ENCODE measurements around the gene ZMYND8. TPM values are rescaled to one million over a fixed set of nuclear protein-coding genes. Genes with fewer than 3 reads are reported as not detected.

ZMYND8 gene
- total RNA-seq, 1 donor from 2014 or later, result 42.6 TPM

- intact Hi-C loops (cut with micrococcal nuclease), result no loop called here
- no peak for DNase-seq (ENCODE audit: low spot score)
- H3K4me1 Mint-ChIP-seq (ENCODE audit: low read depth), result peaks cover 12% of the 10 kb centered on the region
- no peak overlapping the region for H3K27ac Mint-ChIP-seq
- H3K9me3 Mint-ChIP-seq, result no peaks in the 10 kb centered on the region
- no peaks in the 10 kb centered on the region for H3K27me3 Mint-ChIP-seq (ENCODE audit: insufficient read depth)
- no peak overlapping the region for H3K4me3 Mint-ChIP-seq
- H3K36me3 Mint-ChIP-seq (ENCODE audit: low read depth), result peaks cover 2% of the 10 kb centered on the region
Measured at GRCh38 chr20:47365023-47365764, 8.7 kb upstream of the ZMYND8 start.

GRCh38 chr20:47362361-47363219, 6.1 kb upstream of the ZMYND8 start:
- no peak overlapping the region for H3K4me3 Mint-ChIP-seq
- peak overlapping the region; percentile 21 for H3K27ac Mint-ChIP-seq
- H3K27me3 Mint-ChIP-seq (ENCODE audit: insufficient read depth), result no peaks in the 10 kb centered on the region
- H3K9me3 Mint-ChIP-seq, result no peaks in the 10 kb centered on the region
- intact Hi-C loops (cut with micrococcal nuclease), result no loop called here
- DNase-seq (ENCODE audit: low spot score), result no peak
- peaks cover 2% of the 10 kb centered on the region for H3K36me3 Mint-ChIP-seq (ENCODE audit: low read depth)
- H3K4me1 Mint-ChIP-seq (ENCODE audit: low read depth), result peaks cover 12% of the 10 kb centered on the region

GRCh38 chr20:47361057-47361915, 4.8 kb upstream of the ZMYND8 start:
- Mint-ChIP-seq H3K36me3 (ENCODE audit: low read depth) (peaks cover 2% of the 10 kb centered on the region), H3K27ac (no peak overlapping the region), H3K4me3 (no peak overlapping the region), H3K4me1 (ENCODE audit: low read depth) (peaks cover 12% of the 10 kb centered on the region), H3K27me3 (ENCODE audit: insufficient read depth) (no peaks in the 10 kb centered on the region), H3K9me3 (no peaks in the 10 kb centered on the region)
- DNase-seq (ENCODE audit: low spot score), result no peak
- intact Hi-C loops (cut with micrococcal nuclease), result no loop called here

- intact Hi-C loops (cut with micrococcal nuclease), result no loop called here
- H3K9me3 Mint-ChIP-seq, result no peaks in the 10 kb centered on the region
- peaks cover 12% of the 10 kb centered on the region for H3K4me1 Mint-ChIP-seq (ENCODE audit: low read depth)
- no peak overlapping the region for H3K4me3 Mint-ChIP-seq
- no peaks in the 10 kb centered on the region for H3K27me3 Mint-ChIP-seq (ENCODE audit: insufficient read depth)
- peaks cover 2% of the 10 kb centered on the region for H3K36me3 Mint-ChIP-seq (ENCODE audit: low read depth)
- DNase-seq (ENCODE audit: low spot score), result no peak
- H3K27ac Mint-ChIP-seq, result no peak overlapping the region
Measured at GRCh38 chr20:47360297-47361056, 4.0 kb upstream of the ZMYND8 start.

- peaks cover 7% of the 10 kb centered on the region for H3K4me1 Mint-ChIP-seq (ENCODE audit: low read depth)
- H3K4me3 Mint-ChIP-seq, result no peak overlapping the region
- H3K9me3 Mint-ChIP-seq, result no peaks in the 10 kb centered on the region
- no peaks in the 10 kb centered on the region for H3K27me3 Mint-ChIP-seq (ENCODE audit: insufficient read depth)
- intact Hi-C loops (cut with micrococcal nuclease), result no loop called here
- peak overlapping the region; percentile 48 for H3K27ac Mint-ChIP-seq
- DNase-seq (ENCODE audit: low spot score), result no peak
- H3K36me3 Mint-ChIP-seq (ENCODE audit: low read depth), result peaks cover 7% of the 10 kb centered on the region
Measured at GRCh38 chr20:47359530-47360296, 3.2 kb upstream of the ZMYND8 start.

- no peaks in the 10 kb centered on the region for H3K9me3 Mint-ChIP-seq
- H3K27ac Mint-ChIP-seq, result peak overlapping the region; percentile 48
- H3K4me3 Mint-ChIP-seq, result no peak overlapping the region
- H3K36me3 Mint-ChIP-seq (ENCODE audit: low read depth), result peaks cover 12% of the 10 kb centered on the region
- DNase-seq (ENCODE audit: low spot score), result no peak
- H3K27me3 Mint-ChIP-seq (ENCODE audit: insufficient read depth), result no peaks in the 10 kb centered on the region
- H3K4me1 Mint-ChIP-seq (ENCODE audit: low read depth), result peaks cover 7% of the 10 kb centered on the region
- intact Hi-C loops (cut with micrococcal nuclease), result no loop called here
Measured at GRCh38 chr20:47358672-47359529, 2.4 kb upstream of the ZMYND8 start.

- Mint-ChIP-seq H3K4me3 (peak overlapping the region; percentile 92), H3K27ac (peak overlapping the region; percentile 99), H3K27me3 (ENCODE audit: insufficient read depth) (no peaks in the 10 kb centered on the region), H3K9me3 (no peaks in the 10 kb centered on the region), H3K4me1 (ENCODE audit: low read depth) (peaks cover 7% of the 10 kb centered on the region), H3K36me3 (ENCODE audit: low read depth) (peaks cover 16% of the 10 kb centered on the region)
- intact Hi-C loops (cut with micrococcal nuclease), result no loop called here
- DNase-seq (ENCODE audit: low spot score), result no peak
Measured at GRCh38 chr20:47358039-47358671, 1.7 kb upstream of the ZMYND8 start.

GRCh38 chr20:47357296-47358038, 968 bp upstream of the ZMYND8 start:
- Mint-ChIP-seq H3K4me3 (peak overlapping the region; percentile 92), H3K27me3 (ENCODE audit: insufficient read depth) (no peaks in the 10 kb centered on the region), H3K36me3 (ENCODE audit: low read depth) (peaks cover 19% of the 10 kb centered on the region), H3K27ac (peak overlapping the region; percentile 99), H3K4me1 (ENCODE audit: low read depth) (peaks cover 1% of the 10 kb centered on the region), H3K9me3 (no peaks in the 10 kb centered on the region)
- peak; percentile 59 for DNase-seq (ENCODE audit: low spot score)
- intact Hi-C loops (cut with micrococcal nuclease), result loop anchor here (2.0 kb wide), 3 partner anchors 99 to 669 kb away; partner anchors contain the start of gene TP53RK

GRCh38 chr20:47356220-47356525, 326 bp downstream of the ZMYND8 start:
- DNase-seq (ENCODE audit: low spot score), result no peak
- Mint-ChIP-seq H3K27ac (peak overlapping the region; percentile 99), H3K36me3 (ENCODE audit: low read depth) (peaks cover 20% of the 10 kb centered on the region), H3K27me3 (ENCODE audit: insufficient read depth) (no peaks in the 10 kb centered on the region), H3K9me3 (no peaks in the 10 kb centered on the region), H3K4me1 (ENCODE audit: low read depth) (no peaks in the 10 kb centered on the region), H3K4me3 (peak overlapping the region; percentile 92)
- intact Hi-C loops (cut with micrococcal nuclease), result loop anchor here (1.0 to 2.0 kb wide), 6 partner anchors 39 to 667 kb away; partner anchors contain the start of gene TP53RK

- Mint-ChIP-seq H3K4me1 (ENCODE audit: low read depth) (no peaks in the 10 kb centered on the region), H3K27me3 (ENCODE audit: insufficient read depth) (no peaks in the 10 kb centered on the region), H3K4me3 (peak overlapping the region; percentile 92), H3K36me3 (ENCODE audit: low read depth) (peaks cover 20% of the 10 kb centered on the region), H3K9me3 (no peaks in the 10 kb centered on the region), H3K27ac (peak overlapping the region; percentile 95)
- intact Hi-C loops (cut with micrococcal nuclease), result loop anchor here (1.0 to 2.0 kb wide), 6 partner anchors 38 to 667 kb away; partner anchors contain the start of gene TP53RK
- DNase-seq (ENCODE audit: low spot score), result no peak
Measured at GRCh38 chr20:47355489-47356219, 845 bp downstream of the ZMYND8 start.
